HCT116 (cell line): ENCODE measurements around the gene CPNE7. TPM values are rescaled to one million over a fixed set of nuclear protein-coding genes. Genes with fewer than 3 reads are reported as not detected.

ENCODE experiments used
- ATAC-seq: fragments of 200-7000 bp; cut with Tn5 transposase; 2 replicates; pipeline ENCODE4 v1.9.1; 2020; ENCODE audit warnings: mild to moderate bottlenecking, moderate library complexity
- BruUV-seq: library from RNA; stranded (reverse); fragments of 400-500 nt; replicated peaks from 2 replicates; lab custom pipeline; 2021; lab: Mats Ljungman, UMichigan
- CTCF ChIA-PET: fragments of 300-600 bp; sonication (Branson Sonifier 250); formaldehyde crosslinking; loops from one replicate; lab custom pipeline; 2021; ENCODE audit warnings: antibody characterized with exemption; lab: Charles Lee
- POLR2A ChIA-PET: fragments of 300-600, 350-600 bp; sonication (Branson Sonifier 250); formaldehyde crosslinking; loops from one replicate; lab custom pipeline; 2021; ENCODE audit warnings: antibody characterized with exemption; lab: Charles Lee
- RAD21 ChIA-PET, 2 experiments: fragments of 300-600 bp; sonication (Branson Sonifier 250); formaldehyde crosslinking; loops; one replicate each; lab custom pipeline; 2023; ENCODE audit warnings: low total read pairs in 2 of 2; ENCODE audit not compliant: uncharacterized antibody in 2 of 2, unreplicated experiment in 2 of 2, low non-redundant PET in 1 of 2; lab: Charles Lee
- DNase-seq: peaks from one replicate; pipeline ENCODE4 v3.0.0-alpha.2; 2010; ENCODE audit warnings: low read depth, low spot score
- H2AFZ ChIP-seq: fragments of 200-600 bp; shearing (Covaris generic), sonication (generic); 2 replicates; pipeline ENCODE4 v1.6.1; 2017; ENCODE audit warnings: low read depth, mixed run types, mixed read lengths, antibody characterized with exemption, low read length; ENCODE audit not compliant: poor library complexity, severe bottlenecking
- H3K27ac ChIP-seq: 2 replicates; pipeline ENCODE4 v1.5.1; 2012; ENCODE audit warnings: low read depth, low read length
- H3K27me3 ChIP-seq: fragments of 200-600 bp; sonication (generic); 2 replicates; pipeline ENCODE4 v1.6.1; 2016; ENCODE audit warnings: mixed run types, low read length, mixed read lengths; ENCODE audit not compliant: insufficient read depth
- H3K36me3 ChIP-seq, 2 experiments: fragments of 200-500 bp in 1 of 2; fragments of 200-600 bp in 1 of 2; sonication (Bioruptor generic) in 1 of 2; sonication (generic) in 1 of 2; 2 replicates each; pipeline versions ENCODE4 v1.5.1 to v1.6.1; 2014 to 2016; ENCODE audit warnings: low read length in 2 of 2, inconsistent platforms in 1 of 2, mixed read lengths in 1 of 2, mixed run types in 1 of 2; ENCODE audit not compliant: insufficient read depth in 2 of 2, control insufficient read depth in 1 of 2
- H3K4me1 ChIP-seq, 2 experiments: fragments of 200-600 bp in 1 of 2; sonication (generic) in 1 of 2; 2 replicates each; pipeline versions ENCODE4 v1.5.1 to v1.6.1; 2012 to 2017; ENCODE audit warnings: low read length in 2 of 2, inconsistent platforms in 1 of 2, mild to moderate bottlenecking in 1 of 2, mixed read lengths in 1 of 2, mixed run types in 1 of 2, moderate library complexity in 1 of 2; ENCODE audit not compliant: insufficient read depth in 2 of 2, control insufficient read depth in 1 of 2
- H3K4me2 ChIP-seq: fragments of 200-600 bp; sonication (generic); 2 replicates; pipeline ENCODE4 v1.6.1; 2017; ENCODE audit warnings: mixed run types, low read length, mixed read lengths
- H3K4me3 ChIP-seq, 2 experiments: fragments of 200-600 bp in 1 of 2; sonication (generic) in 1 of 2; replicated peaks in 1 of 2; 2 replicates each; pipeline ENCODE4 v1.5.1; 2011 to 2016; ENCODE audit warnings: low read length in 2 of 2, control low read depth in 1 of 2, low read depth in 1 of 2, mild to moderate bottlenecking in 1 of 2, mixed read lengths in 1 of 2, mixed run types in 1 of 2
- H3K79me2 ChIP-seq: fragments of 200-600 bp; sonication (generic); 2 replicates; pipeline ENCODE4 v1.6.1; 2017; ENCODE audit warnings: mild to moderate bottlenecking, mixed run types, low read length, moderate library complexity, mixed read lengths; ENCODE audit not compliant: insufficient read depth
- H3K9ac ChIP-seq: fragments of 200-600 bp; sonication (generic); 2 replicates; pipeline ENCODE4 v1.6.1; 2016; ENCODE audit warnings: low read length, mixed read lengths
- H3K9me2 ChIP-seq: fragments of 200-600 bp; sonication (generic), shearing (Covaris generic); 2 replicates; pipeline ENCODE4 v1.6.1; 2017; ENCODE audit warnings: mixed run types, mild to moderate bottlenecking, moderate library complexity; ENCODE audit not compliant: insufficient read depth
- H3K9me3 ChIP-seq, 2 experiments: fragments of 200-500 bp in 1 of 2; fragments of 200-600 bp in 1 of 2; sonication (Bioruptor generic) in 1 of 2; sonication (generic) in 1 of 2; 2 replicates each; pipeline ENCODE4 v1.6.1; 2014 to 2017; ENCODE audit warnings: low read length in 2 of 2, mixed read lengths in 2 of 2, inconsistent platforms in 1 of 2, low read depth in 1 of 2, mild to moderate bottlenecking in 1 of 2, mixed run types in 1 of 2, moderate library complexity in 1 of 2; ENCODE audit not compliant: control insufficient read depth in 1 of 2, insufficient read depth in 1 of 2
- H4K20me1 ChIP-seq: fragments of 200-600 bp; sonication (generic), shearing (Covaris generic); 2 replicates; pipeline ENCODE4 v1.6.1; 2017; ENCODE audit warnings: mixed run types, mild to moderate bottlenecking, moderate library complexity; ENCODE audit not compliant: insufficient read depth
- CBX3 ChIP-seq: IDR thresholded peaks from 2 replicates; pipeline ENCODE4 v1.6.1; 2012; ENCODE audit warnings: low read depth
- CEBPB ChIP-seq: IDR thresholded peaks from 2 replicates; pipeline ENCODE4 v1.6.1; 2012; ENCODE audit warnings: low read depth
- EZH2 ChIP-seq: fragments of 200-600 bp; sonication (generic); IDR thresholded peaks from 2 replicates; pipeline ENCODE4 v1.6.1; 2017; ENCODE audit warnings: antibody characterized with exemption, mixed run types
- JUND ChIP-seq: IDR thresholded peaks from 2 replicates; pipeline ENCODE4 v1.6.1; 2012
- POLR2A ChIP-seq: IDR thresholded peaks from 2 replicates; pipeline ENCODE4 v1.7.0; 2011; ENCODE audit warnings: borderline replicate concordance; ENCODE audit not compliant: insufficient read depth, insufficient read length; ENCODE audit errors: extremely low read depth
- SIN3A ChIP-seq: IDR thresholded peaks from 2 replicates; pipeline ENCODE4 v1.6.1; 2012; ENCODE audit warnings: low read depth
- SP1 ChIP-seq: IDR thresholded peaks from 2 replicates; pipeline ENCODE4 v1.6.1; 2012; ENCODE audit warnings: low read depth
- TCF7L2 ChIP-seq: IDR thresholded peaks from 2 replicates; pipeline ENCODE4 v1.7.0; 2011; ENCODE audit warnings: borderline replicate concordance, inconsistent platforms; ENCODE audit not compliant: insufficient read depth, insufficient read length; ENCODE audit errors: extremely low read depth
- ZNF274 ChIP-seq: fragments of 200-500 bp; sonication (Bioruptor generic); IDR thresholded peaks from 2 replicates; pipeline ENCODE4 v1.6.1; 2014; ENCODE audit warnings: mild to moderate bottlenecking, low read depth, low read length, inconsistent platforms
- intact Hi-C: fragments of 100-400 bp; cut with micrococcal nuclease; formaldehyde crosslinking; loops from 2 replicates; pipeline ENCODE4 v1.10.0; 2022
- total RNA-seq: library from RNA; stranded (reverse); gene quantifications from one replicate; pipeline ENCODE4 v1.2.1, GENCODE V29; 2021; ENCODE audit not compliant: unreplicated experiment
- TF ChIP-seq, protein P1 (sequence below): IDR thresholded peaks from 2 replicates; pipeline ENCODE4 v1.6.1; 2012

Gene CPNE7
- total RNA-seq, 1 experiment from 2014 or later: 201 TPM

DNA sequence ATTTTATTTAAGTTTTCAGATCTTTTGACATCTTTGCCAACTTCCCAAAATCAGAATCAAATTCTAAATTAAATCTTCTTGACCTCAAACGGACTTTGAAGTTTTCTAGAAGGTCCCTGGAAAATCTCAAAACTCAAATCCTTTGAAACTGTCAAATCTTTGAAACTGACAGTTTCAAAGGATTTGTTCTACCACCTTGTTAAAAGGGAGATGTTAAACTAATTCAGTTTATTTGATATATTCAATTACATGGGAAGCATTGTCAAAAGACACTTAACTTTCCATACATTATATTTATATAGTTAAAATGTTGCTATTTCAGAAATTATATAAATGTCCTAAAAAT lies 34.5 kb downstream of the CPNE7 start (continued):
- TF ChIP-seq, protein P1, sequence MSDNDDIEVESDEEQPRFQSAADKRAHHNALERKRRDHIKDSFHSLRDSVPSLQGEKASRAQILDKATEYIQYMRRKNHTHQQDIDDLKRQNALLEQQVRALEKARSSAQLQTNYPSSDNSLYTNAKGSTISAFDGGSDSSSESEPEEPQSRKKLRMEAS: no peak
- TF ChIP-seq CEBPB: no peak

DNA sequence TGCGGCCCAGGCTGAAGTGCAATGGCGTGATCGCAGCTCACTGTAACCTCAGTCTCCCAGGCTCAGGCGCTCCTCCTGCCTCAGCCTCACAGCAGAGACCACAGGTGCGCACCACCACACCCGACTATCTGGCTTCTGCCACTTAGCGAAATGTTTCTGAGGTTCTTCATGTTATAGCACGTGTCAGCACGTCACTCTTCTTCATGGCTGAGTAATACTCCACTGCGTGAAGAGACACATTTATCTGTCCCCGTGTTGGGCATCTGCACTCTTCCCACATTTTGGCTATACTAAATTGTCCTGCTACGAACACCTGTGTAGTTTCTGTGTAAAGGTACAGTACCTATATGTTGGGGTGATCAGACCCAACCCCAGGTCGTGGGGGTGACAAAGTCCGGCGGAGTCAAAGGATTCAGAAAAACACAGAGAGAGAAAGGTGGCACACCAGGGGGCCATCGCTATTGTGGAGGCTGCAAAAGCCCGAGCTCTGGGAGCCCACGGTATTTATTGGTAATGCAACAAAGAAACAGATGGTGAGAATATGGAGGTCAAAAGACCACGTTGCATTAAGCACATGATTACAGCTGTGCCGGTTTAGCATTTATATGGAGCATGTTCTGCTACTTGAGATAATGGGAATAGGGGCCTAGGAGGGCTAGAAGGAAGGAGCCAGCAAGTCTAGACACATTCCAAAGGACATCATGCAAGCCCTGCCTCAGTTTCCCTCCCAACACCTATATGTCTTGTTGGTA lies 37.0 kb downstream of the CPNE7 start:
- POLR2A ChIA-PET: no interaction called here
- intact Hi-C loops: no loop called here
- Histone ChIP-seq H3K9ac (no peak overlapping the region), H3K4me2 (no peak overlapping the region), H3K9me3 (no peaks in the 10 kb centered on the region), H3K27me3 (no peaks in the 10 kb centered on the region), H3K36me3 (no peaks in the 10 kb centered on the region), H3K79me2 (no peaks in the 10 kb centered on the region), H4K20me1 (no peaks in the 10 kb centered on the region), H3K4me3 (no peak overlapping the region), H3K4me1 (peaks cover 22 to 42% of the 10 kb centered on the region in 2 experiments), H3K27ac (no peak overlapping the region), H2AFZ (no peak overlapping the region), H3K9me2 (no peaks in the 10 kb centered on the region)
- no TSS peak for BruUV-seq
- DNase-seq: no peak
- ATAC-seq: no peak
- CTCF ChIA-PET: interaction anchor here (1.1 kb wide), 1 partner anchor 11 kb away, joined by 4 read pairs; no protein-coding TSS in a partner anchor
- RAD21 ChIA-PET: no interaction called here
- TF ChIP-seq EZH2: no peak
- no peak for TF ChIP-seq ZNF274
- no peak for TF ChIP-seq SP1
- TF ChIP-seq TCF7L2: no peak
- no peak for TF ChIP-seq POLR2A
- TF ChIP-seq CBX3: no peak
- no peak for TF ChIP-seq SIN3A
- no peak for TF ChIP-seq JUND
